Endometrium (tissue), 2 donors: ENCODE measurements around the gene MED28.
"Not testable (repeated sequence)": the region's sequence is repeated elsewhere in the genome, so short reads cannot be mapped to it uniquely, and the experiment has no call there.

Experiments used
- FAIRE-seq: peaks from 2 replicates; lab custom pipeline; 2012; peaks lifted over from hg19 to GRCh38; lab: Jason Lieb, UNC
- donor health status: control.
- donor health status: control.

The MED28 gene

GRCh38 chr4:17614416-17615299 lies at the start of gene MED28:
MED28 (plus strand) TSS chr4:17614641; CDS start chr4:17614655, 14 bp downstream.
- FAIRE-seq = peak; percentile 87

DNA sequence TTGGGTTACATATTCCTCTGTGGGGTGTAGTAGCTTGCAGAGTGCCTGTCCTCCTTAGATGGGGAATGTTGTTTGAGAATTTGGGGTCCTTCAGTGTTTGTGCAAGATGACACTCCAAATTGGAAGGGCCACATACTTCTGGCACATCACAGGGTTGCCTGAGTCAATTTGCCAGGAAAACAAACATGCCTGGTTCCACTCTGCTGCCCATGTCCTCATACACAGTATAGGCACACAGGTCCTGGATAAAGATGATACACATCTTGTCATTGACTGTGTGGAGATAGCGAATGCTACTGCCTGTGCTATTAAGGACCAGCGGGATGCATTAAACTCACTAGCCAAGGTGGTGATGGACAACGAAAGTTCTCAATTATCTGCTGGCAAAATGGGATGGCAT lies 48.6 kb upstream of the MED28 start:
- FAIRE-seq = no peak

DNA sequence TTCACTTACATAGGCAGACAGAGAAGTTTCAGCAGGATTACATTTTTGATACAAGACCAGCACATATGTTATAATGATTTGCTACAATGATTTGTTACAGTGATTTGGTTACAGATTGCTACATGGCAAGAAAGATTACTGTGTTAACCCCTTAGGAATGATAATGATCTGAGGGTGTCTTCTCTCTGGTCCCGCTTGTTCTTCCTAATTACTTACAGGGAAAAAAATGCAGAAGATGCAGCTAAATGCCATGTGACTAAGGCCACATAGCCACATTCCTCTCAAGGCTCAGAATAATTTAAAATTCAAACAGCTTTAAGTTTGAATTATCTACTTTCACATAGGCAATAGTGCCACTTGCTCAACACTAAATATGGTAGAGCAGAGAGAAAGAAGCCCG lies 47.2 kb upstream of the MED28 start:
- no peak for FAIRE-seq

- no peak for FAIRE-seq
Measured at GRCh38 chr4:17574206-17574605, 40.2 kb upstream of the MED28 start.

GRCh38 chr4:17575177-17575576 lies 39.3 kb upstream of the MED28 start:
- not testable (repeated sequence) for FAIRE-seq

DNA sequence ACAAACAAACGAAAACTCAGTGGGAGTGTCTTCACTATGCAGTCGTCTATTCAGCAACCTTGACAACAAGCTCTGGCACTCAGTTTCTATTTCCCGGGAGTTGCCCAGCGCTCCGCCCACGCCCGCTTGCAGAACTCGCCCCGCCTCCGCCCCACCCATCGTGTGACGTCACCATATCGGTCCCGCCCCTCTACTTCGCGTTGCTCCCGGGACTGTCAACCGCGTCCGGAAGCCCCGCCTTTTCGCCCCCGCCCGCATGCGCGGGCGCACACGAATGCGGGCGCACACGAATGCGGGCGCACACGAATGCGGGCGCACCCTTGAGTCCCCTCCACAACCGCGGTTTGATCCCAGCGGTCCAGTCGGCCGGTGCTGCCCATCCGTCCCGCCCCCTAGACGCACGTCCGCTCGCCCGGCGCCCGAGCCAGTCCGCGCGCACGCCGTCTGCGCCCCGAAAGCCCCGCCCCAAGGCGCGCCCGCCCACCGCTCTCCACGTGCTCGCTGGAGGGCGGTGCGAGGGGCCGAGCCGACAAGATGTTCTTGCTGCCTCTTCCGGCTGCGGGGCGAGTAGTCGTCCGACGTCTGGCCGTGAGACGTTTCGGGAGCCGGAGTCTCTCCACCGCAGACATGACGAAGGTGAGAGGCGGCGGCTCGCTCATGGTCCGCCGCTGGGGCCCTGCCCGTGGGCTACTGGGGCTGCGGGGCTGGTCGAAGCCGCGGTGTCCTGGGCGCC lies 37.3 kb upstream of the MED28 start, which contains the start of gene LAP3:
LAP3 (plus strand) TSS at position 267 of the 733 bp plus-strand sequence; CDS start at position 535, 268 bp downstream.
- FAIRE-seq = peak; percentile 43

GRCh38 chr4:17577665-17578481 lies 36.6 kb upstream of the MED28 start:
- FAIRE-seq = no peak

GRCh38 chr4:17578482-17578891 lies 36.0 kb upstream of the MED28 start:
- FAIRE-seq = no peak

- FAIRE-seq = no peak
Measured at GRCh38 chr4:17580969-17581368, 33.5 kb upstream of the MED28 start.

DNA sequence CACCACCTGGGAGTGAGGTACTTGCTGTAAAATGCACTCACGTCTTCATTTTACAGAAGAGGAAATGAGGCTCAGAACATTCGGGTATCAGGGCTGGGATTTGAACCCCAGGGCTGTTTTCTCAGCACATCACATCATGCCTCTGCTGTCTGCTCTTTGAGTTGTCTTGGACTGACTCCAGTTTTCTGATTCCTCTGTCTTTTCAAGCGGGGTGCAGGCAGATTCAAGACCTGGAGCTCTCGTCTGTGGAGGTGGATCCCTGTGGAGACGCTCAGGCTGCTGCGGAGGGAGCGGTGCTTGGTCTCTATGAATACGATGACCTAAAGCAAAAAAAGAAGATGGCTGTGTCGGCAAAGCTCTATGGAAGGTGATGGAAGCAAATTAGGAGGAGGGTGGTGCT lies 31.2 kb upstream of the MED28 start:
- no peak for FAIRE-seq

- no peak for FAIRE-seq
Measured at GRCh38 chr4:17583941-17584340, 30.5 kb upstream of the MED28 start.

- FAIRE-seq = no peak
Measured at GRCh38 chr4:17584521-17585213, 29.8 kb upstream of the MED28 start.

- FAIRE-seq = no peak
Measured at GRCh38 chr4:17587094-17587822, 27.2 kb upstream of the MED28 start.

- FAIRE-seq = no peak
Measured at GRCh38 chr4:17589355-17589754, 25.1 kb upstream of the MED28 start.

- FAIRE-seq = no peak
Measured at GRCh38 chr4:17595471-17596005, 18.9 kb upstream of the MED28 start.

DNA sequence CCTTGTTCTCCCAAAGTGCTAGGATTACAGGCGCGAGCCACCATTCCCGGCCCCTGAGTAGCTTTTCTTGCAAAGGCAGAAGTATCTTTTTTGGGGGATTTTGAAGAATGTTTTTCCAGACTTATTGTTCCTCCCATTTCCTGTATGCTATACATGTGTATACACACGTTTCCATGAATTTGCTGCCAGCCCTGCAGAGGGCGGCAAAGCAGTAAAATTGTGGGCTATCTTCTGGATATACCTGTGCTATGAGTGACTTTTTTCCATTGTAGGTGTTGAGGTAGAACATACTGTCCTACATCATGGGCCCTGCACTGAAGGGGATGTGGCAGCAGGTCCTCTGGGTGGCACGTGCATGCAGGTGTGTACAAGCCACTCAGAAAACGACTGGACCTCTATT lies 16.9 kb upstream of the MED28 start:
- no peak for FAIRE-seq

DNA sequence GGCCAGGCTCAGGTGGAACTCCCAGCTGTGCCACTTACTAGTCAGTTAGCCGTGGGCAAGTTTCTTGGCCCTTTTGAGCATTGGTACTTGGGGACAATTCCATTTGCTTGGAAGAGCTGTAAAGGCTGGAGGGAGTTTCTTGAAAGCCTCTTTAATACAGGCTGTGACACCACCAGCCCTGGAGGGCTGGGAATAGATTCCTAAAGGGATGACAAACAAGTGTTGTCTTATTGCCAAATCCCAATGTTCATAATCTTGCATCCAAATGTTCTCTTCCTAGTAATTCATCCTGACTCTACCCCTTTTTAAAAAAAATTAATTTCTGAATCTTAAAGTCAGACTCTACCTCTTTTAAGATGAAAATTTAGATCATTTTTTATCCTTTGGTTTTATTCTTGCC lies 14.6 kb upstream of the MED28 start:
- FAIRE-seq = no peak

GRCh38 chr4:17605236-17605635 lies 9.2 kb upstream of the MED28 start:
- no peak for FAIRE-seq

GRCh38 chr4:17613761-17614415 lies 553 bp upstream of the MED28 start:
- FAIRE-seq = no peak

GRCh38 chr4:17616283-17616682 lies 1.8 kb downstream of the MED28 start:
- FAIRE-seq = no peak
